Glomerular endothelial cell (primary cell): Measurements from ENCODE around the gene ATP1A3. TPM values are rescaled to one million over a fixed set of nuclear protein-coding genes. Genes with fewer than 3 reads are reported as not detected.
"Not testable (repeated sequence)": the region's sequence is repeated elsewhere in the genome, so short reads cannot be mapped to it uniquely, and the experiment has no call there.

Source experiments
- DNase-seq: peaks from one replicate; pipeline ENCODE4 v3.0.0-alpha.2; 2011; ENCODE audit warnings: low read depth, low spot score; ENCODE audit errors: extremely low read depth
- total RNA-seq: library from RNA; depleted of rRNA; stranded (reverse); fragments of >200 nt; gene quantifications from 2 replicates; pipeline ENCODE4 v1.2.3, GENCODE V29; 2015

Gene ATP1A3
- total RNA-seq = 0.06 TPM in 1 of 2 replicates, not detected in the other

DNA sequence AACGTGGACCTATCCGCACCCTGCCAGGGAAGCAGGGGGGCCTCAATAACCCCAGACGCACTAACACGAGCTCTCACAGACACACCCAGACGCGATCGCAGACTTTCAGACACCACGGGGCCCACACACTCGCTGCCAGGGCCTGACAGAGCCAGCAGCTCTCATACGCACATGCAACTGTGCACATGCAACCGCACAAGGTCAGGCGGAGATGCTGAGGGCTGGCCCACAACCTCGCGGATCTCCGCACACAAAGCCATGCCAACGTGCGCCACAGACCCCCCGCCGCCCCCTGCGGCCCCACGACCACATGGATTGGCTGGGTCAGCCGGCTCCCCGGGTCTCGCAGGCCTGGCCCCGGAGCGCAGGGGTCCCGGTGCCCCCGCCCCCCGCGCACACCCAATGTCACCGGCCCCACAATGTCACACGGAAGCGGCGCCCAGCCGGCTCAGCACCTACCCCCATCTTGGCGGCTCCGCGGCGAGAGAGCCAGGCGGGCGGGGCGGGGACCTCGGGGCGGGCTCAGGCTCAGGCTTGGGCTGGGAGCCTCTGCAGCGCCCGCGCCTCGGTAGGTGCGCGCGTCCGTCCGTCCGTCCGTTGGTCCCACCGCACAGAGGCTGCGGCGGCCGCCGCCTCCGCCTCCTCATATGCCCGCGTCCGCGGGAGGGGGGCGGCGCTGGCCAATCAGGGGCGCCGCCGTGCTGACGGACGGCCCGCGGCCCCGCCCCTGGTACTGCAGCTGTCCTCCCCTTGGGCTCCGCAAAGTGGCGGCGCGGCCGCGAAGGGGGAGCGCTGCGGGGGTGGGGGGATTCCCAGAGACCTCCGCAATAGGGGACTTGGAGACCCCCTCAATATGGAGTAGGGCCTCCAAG lies at the start of gene ATP1A3:
Gene ATP1A3 (minus strand): TSS at position 619 of the 872 bp plus-strand sequence. CDS start 154 bp downstream, at position 465.
- no peak for DNase-seq

DNA sequence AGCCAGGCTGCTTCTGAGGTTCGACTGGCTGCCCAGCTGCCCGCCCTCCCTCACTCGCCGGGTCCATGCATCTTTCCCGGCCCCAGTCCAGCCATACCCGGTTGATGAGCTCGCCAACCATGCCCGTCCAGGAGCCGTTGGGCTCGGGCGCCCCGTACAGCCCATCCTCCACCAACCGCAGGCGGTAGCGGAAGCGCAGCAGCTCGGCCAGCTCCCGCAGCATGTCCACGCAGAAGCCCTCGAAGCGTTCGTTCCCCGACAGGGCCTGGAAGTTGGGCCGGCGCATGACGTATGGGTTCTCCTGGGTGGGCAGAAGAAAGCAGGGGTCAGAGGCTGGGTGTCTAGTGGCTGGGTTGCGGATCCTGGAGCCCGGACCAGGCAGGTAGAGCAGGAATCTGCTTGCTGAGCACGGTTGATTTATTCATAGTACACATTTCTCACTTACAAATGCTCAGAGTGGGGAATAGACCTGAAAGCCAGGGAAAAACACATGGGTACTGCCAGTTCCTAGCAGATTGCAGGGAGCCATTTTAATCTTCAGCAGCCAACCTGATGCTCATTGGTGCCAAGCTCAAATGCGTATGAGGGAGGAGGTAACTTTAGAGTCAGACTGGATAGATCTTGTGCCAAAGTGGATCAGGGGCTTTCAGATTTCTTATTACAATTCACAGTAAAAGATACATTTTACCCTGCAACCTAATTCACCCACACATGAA lies 48.6 kb upstream of the ATP1A3 start:
- DNase-seq = no peak

DNA sequence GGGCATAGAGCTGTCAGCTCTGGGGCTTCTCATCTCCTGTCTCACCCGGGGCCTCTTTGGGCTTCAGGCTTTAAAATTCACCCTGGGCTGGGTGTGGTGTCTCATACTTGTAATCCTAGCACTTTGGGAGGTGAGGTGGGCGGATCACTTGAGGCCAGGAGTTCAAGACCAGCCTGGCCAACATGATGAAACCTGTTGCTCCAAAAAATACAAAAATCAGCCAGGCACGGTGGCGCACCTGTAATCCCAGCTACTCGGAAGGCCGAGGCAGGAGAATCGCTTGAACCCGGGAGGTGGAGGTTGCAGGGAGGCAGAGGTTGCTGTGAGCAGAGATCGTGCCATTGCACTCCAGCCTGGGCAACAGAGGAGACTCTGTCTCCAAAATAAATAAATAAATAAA lies 46.5 kb upstream of the ATP1A3 start:
- DNase-seq = not testable (repeated sequence)

DNA sequence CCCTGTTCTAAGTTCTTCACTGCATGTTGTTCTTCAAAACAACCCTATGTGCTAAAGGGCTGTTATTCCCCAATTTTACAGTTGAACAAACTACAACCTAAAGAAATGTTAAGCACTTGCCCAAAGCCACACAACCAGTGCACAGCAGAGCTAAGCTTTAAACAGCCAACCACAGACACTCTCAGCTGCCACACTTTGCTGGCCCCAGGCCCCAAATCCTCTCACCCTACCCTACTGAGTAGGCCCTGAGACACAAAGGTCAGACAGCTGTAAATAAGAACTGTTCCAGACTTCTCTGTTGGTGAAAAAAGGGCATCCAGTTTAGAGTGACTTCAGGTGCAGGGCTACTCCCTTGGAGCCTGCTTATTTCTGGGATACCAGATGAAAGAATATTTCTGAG lies 46.0 kb upstream of the ATP1A3 start:
- no peak for DNase-seq

DNA sequence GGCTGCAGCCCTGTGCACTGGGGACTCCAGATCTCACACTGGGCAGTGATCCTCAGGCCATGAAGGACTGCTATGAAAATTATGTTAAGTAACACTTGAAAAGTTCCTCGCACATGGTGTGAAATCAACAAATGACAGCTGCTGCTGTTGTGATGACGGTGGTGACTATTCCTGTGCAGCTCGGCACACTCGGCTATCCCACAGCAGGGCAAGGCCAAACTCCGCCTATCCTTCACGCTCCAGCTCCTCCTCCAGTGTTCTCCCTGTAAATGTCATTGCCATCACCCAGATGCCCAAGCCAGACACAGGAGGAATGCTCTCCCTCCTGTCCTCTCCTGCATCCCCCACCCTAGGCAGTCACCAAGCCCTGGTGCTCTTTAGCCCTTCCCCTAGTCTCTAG lies 44.6 kb upstream of the ATP1A3 start:
- no peak for DNase-seq

DNA sequence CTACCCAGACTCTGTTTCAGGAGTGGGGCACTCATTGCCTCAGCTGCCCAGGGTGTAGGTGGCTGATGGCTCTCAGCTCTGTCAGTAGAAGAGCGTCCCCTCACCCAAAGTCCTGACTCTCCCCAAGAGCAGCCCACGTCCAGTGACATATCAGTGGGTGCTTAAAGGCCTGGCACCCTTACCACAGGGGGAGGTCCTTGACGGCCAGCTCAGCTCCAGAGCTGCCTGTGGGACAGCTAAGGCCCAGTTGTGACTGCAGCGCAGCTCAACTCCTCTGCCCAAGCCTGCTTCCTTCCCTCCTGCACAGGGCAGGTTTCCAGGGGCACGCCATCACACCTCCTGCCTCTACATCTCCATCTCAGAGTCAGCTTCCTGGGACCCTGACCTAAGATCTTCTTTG lies 43.6 kb upstream of the ATP1A3 start:
- no peak for DNase-seq

DNA sequence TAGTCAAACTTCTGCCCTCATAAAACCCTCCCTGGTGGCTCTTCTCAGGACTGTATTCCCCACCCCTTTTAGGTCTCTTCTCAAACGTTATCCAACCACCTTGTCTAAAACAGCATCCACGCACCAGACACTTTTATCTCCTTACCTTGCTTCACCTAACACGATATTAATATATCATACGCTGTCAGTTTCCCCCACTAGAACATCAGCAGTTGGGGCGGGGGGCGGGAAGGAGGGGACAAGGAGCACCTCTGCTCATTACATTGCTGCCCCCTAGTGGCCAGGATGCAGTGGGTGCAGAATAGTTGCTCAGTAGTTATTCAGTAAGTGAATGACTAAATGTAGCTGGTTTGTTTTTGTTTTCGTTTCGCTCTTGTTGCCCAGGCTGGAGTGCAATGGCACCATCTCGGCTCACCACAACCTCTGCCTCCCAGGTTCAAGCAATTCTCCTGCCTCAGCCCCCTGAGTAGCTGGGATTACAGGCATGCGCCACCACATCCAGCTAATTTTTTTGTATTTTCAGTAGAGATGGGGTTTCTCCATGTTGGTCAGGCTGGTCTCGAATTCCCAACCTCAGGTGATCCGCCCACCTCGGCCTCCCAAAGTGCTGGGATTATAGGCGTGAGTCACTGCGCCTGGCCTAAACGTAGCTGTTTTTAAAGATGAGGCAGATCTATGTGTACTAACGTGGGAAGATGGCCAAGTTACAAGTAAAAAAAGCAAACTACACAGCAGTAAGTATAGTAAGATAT lies 40.8 kb upstream of the ATP1A3 start:
- peak; percentile 16 for DNase-seq

DNA sequence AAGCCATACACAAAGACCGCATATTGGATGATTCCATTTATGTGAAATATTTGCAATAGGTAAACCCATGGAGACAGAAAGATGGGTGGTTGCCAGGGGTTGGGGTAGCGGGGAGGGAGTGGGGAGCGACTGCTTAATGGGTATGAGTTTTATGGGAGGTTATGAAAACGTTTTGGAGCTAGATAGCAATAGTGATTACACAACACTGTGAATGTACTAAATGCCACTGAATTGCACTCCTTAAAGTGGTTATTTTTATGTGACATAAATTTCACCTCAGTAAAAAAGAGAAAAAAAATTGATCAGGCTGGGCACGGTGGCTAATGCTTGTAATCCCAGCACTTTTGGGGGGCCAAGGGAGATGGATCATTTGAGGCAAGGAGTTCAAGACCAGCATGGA lies 39.4 kb upstream of the ATP1A3 start:
- DNase-seq = no peak

DNA sequence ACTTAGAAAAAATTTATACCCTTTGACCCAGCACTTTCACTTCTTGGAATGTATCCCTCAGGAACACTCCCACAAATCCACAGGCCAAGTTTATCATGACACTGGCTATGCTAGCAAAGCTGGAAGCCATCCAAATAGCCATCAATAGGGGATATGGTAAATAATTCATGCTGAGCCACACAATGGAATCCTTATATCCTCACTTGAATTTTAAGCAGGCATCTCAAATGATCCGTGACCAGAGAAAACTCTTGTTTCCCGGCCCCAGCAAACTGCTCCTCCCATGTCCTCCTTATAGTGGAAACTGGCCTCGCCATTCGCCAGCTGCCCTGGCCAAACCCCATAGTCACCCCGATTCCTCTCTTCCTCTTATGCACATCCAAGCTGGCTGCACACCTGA lies 38.4 kb upstream of the ATP1A3 start:
- no peak for DNase-seq

DNA sequence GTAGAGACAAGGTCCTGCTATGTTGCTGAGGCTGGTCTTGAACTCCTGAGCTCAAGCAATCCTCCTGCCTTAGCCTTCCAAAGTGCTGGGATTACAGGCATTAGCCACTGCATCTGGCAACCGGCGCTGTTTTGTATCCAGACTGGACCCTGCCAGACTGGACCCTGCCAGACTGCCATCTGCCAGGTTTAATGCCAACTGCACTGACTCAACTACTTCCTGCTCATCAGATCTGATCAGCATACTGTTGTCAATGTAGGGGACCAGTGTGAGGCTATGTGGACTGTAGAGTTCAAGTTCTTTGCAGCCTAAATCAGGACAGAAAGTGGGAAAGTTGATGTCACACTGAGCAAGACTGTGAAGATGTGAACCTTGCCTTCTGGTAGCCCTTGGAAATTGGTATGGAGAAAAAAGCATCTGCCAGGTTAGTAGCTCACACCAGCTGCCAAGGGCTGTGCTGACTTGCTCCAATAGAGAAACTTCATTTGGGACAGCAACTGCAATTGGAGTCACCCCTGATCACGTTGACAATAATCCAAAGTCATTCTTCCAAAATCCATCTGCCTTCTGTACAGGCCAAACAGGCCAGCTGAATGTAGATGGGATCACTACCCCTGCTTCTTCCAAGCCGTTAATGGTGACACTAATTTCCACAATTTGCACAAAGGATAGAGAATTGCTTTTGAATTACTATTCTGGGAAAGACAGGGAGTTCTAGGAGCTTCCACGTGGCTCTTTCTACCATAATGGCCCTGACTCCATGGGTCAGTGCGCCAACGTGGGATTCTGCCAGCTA lies 36.8 kb upstream of the ATP1A3 start:
- no peak for DNase-seq

DNA sequence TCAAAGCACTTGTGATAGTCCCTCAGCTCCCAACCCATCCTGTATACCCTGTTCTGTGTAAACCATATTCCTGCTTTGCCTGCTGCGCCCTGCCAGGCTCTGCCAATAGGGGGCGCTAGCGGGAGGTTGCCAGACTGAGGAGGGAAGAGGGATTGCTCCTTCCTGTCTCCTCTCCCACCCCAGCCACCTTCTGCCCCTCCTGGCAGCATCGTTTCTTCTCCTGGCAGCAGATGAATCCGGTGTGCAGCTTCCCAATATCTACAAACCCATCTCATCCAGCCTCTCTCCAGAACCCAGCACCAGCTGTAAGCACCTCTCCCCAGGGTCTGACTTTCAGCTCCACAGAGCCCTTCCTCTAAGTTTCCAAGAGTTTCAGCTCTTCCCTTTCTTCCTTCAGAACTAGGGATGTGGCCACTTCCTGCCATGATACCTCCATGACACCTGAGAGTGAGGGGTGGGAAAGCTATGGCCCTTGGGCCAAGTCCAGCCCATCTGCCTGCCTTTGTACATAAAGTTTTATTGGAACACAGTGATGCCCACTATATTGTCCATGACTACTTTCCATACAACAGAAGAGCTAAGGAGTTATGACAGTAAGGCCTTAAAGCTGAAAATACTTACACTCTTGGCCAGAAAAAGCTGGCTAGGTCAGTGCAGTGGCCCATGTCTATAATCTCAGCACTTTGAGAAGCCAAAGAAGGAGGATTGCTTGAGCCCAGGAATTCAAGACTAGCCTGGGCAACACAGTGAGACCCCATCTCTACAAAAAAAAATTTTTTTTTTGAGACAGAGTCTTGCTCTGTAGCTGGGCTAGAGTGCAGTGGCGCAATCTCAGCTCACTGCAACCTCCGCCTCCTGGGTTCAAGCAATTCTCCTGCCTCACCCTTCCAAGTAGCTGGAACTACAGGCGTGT lies 34.5 kb upstream of the ATP1A3 start:
- no peak for DNase-seq

DNA sequence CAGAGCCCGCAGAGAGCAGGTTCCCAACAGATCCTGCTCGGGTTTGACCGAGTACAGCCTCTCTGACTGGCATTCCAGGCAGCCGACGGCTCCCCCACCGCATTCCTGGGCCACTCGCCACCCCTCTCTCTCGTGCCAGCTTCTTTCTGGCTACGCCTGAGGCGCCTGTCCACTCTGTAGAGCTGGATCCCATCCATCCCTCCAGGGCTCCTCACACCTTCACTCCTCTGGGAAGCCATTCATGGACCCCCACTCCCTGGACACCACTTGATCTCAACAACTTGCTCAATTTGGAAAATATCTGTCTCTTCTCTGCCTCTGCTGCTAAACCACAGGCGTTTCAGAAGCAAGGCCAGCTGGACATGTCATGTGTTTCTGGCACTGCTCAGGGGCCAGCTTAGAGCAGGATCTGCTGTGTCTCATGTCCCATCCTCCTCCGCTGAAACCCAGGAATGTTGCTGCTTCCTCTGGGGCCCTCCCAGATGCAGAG lies 30.6 kb upstream of the ATP1A3 start:
- no peak for DNase-seq

DNA sequence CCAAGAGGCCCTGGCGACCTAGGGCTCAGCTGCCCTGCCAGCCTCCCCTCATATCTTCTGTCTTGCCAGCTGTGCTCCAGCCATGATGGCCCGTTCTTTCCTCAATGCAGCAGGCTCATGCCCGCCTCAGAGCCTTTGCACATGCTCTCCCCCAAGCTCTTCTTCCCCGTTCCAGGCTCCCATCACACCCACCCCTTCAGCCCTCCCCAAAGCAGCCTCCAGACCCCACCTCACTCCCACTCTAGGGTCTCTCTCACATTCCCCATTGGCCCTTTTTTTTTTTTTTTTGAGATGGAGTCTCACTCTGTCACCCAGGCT lies 29.9 kb upstream of the ATP1A3 start:
- no peak for DNase-seq

DNA sequence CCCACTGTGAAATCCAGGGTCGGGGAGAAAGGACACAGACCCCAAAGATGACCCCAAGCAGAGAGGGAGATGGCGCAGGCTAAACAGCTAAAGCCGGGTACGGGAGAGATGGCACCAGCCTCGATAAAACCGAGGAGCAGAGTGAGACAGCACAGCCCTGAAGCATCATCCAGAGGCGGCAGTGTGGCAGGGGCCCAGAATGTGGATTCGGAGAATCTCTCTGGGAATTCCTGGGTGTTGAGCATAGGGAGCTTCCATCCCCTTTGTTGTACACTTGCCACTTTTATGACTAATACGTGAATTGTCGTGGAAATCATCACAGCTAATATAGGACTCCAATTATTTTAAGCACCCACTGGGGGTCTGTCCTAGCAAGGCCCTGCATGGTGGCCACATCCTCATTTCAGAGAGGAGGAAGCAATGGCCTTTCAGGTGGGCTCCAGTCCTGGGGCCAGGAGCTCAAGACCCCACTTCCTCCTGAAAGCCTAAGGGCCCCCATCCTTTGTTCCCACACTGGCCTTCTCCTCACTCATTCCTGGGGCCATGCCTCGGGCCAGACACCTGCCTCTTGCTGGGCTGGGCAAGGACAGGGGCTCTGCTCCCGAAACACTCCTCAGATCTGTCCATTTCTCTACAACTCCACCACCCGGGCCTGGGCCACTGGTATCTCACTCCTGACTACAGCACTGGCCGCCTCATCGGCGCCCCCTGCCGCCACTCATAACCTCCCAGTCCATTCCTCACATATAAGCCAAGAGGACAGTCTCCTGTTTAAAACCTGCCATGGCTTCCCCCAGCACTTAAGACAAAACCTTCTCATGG lies 29.3 kb upstream of the ATP1A3 start:
- no peak for DNase-seq

DNA sequence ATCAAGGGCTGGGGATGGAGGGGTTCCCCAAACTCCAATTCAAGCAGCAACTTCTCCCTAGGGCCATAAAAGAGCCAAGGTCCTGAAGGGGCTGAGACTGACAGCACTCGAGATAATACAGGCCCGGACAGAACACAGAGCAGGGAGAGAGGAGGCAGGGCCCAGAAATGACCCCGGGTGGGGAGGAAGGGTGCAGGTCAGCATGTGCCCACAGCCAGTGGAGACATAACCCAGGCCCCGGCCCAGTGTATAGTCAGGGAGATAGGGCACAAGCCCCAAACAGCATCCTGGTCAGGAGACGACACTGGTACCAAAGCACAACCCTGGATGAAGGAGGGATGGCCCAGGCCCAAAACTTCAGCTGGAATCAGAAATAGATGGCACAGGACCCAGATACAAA lies 28.6 kb upstream of the ATP1A3 start:
- DNase-seq = no peak

DNA sequence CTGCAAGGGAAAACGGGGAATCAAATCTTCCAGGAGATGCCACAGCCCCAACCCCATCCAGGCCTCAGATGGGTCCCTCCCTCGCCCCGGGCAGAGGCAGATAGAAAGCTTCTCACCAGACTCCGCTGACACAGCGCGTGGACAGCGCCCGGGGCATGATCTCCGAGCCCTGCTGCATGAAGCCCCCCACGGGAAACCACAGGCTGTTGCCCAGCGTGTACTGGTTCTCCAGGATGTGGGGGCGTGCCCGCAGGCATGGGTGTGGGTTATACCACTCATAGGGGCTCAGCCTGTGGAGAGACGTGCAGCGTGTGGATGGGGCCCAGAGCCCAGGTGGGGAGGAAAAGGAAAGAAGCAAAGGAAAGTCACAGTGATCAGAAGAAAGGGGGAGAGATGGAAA lies 27.2 kb upstream of the ATP1A3 start:
- DNase-seq = no peak

DNA sequence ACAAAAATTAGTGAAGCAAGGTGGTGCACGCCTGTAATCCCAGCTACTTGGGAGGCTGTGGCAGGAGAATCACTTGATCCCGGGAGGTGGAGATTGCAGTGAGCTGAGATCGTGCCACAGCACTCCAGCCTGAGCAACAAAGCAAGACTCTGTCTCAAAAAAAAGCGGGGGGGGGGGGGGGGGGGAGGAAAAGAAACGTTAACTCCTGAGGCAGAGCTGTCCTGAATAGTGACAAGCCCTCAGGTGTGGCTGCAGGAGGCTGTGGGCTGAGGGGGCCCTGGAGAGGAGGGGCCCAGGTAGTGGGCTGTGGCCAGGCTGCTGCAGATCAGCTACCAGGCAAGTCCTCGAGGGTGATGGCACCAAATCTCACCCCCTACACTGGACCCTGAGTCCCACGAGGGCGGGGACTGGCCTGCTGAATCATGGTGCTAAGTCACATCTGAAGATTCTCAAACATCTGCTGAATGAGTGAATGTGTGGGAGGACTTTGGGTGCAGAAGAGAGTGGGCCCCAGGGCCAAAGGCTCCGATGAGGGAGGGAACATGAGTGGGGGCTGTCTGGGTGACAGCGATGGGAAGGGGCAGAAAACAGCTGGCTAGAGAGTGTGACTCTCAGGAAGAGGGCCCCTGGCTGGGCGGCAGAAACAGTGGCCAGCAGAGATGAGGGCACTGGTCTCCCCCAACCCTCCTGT lies 24.6 kb upstream of the ATP1A3 start:
- DNase-seq = no peak

DNA sequence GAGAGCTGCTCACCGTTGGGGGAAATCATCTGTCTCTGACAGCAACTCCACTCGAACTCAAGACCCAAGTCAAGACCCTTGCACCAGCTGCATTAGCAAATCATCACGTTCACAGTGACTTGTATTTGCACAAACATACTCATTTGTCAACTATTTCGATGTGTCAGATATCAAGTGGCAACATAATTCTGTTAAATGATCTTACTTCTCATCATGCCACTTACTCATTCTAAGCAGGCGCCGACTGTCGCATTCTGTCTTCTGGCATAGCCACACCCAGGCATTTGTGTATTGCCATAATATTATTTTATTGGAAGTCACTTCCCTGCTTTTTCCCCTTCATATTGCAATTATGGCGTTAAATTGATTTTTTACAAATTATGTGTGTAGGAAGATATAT lies 23.0 kb upstream of the ATP1A3 start:
- DNase-seq = no peak
